Left renal pelvis (tissue), 4 donors: ENCODE data around the gene CLASP1. TPM values are rescaled to one million over a fixed set of nuclear protein-coding genes. Genes with fewer than 3 reads are reported as not detected.
A peak's percentile ranks its signal among the peaks of the same experiment; 100 is the strongest.
"Not testable (repeated sequence)": the region's sequence is repeated elsewhere in the genome, so short reads cannot be mapped to it uniquely, and the experiment has no call there.

Source experiments
- DNase-seq, 4 donors: peaks; one replicate each; pipeline ENCODE4 v3.0.0-alpha.2; 2013; ENCODE audit warnings: low read depth in 4 of 4, low spot score in 3 of 4
- polyA plus RNA-seq, 4 donors: library from polyadenylated mRNA; unstranded; fragments of 120-200 nt; gene quantifications; one replicate each; pipeline ENCODE4 v1.2.1, GENCODE V29; 2013; ENCODE audit not compliant: insufficient read length in 4 of 4

CLASP1 gene
- polyA plus RNA-seq, 4 donors = 40.4 to 45.9 (median 44.9) TPM

DNA sequence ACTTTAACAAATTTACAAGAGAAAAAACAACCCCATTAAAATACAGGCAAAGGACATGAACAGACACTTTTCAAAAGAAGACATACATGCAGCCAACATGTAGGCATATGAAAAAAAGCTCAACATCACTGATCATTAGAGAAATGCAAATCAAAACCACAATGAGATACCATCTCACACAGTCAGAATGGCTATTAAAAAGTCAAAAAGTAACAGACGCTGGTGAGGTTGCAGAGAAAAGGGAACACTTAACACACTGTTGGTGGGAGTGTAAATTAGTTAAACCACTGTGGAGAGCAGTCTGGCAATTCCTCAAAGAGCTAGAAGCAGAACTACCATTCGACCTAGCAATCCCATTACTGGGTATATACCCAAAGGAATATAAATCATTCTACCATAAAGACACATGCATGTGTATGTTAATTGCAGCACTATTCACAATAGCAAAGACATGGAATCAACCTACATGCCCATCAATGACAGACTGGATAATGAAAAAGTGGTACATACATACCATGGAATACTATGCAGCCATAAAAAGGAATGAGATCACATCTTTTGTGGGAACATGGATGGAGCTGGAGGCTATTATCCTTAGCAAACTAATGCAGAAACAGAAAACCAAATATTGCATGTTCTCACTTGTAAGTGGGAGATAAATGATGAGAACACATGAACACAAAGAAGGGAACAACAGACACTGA lies 96.6 kb downstream of the CLASP1 start:
- DNase-seq = not testable (repeated sequence)

DNA sequence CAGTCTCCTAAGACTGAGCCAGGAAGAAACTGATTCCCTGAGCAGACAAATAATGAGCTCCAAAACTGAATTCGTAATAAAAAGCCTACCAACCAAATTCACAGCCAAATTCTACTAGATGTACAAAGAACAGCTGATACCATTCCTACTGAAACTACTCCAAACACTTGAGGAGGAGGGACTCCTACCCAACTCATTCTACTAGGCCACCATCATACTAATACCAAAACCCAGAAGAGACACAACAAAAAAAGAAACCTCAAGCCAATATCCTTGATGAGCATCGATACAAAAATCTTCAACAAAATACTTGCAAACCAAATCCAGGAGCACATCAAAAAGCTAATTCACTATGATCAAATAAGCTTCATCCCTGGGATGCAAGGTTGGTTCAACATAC lies 98.6 kb downstream of the CLASP1 start:
- no peak for DNase-seq

DNA sequence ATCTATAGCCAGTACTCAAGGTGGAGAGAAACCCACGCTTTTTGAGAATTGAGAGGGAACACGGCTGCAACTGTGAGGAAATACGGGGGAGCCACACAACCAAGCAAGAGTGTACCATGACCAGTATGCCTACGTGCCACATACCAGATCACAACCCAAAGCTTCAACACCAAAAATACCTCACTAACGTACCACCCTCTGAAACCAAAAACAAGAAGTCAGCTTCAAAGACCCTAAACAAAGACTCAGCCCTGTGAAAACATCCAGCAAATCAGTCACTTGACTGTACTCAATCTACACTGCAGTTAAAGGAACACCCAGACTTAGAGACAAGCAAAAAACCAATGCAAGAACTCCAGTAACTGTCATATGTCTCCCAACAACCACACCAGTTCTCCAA lies 101.6 kb downstream of the CLASP1 start:
- no peak for DNase-seq

DNA sequence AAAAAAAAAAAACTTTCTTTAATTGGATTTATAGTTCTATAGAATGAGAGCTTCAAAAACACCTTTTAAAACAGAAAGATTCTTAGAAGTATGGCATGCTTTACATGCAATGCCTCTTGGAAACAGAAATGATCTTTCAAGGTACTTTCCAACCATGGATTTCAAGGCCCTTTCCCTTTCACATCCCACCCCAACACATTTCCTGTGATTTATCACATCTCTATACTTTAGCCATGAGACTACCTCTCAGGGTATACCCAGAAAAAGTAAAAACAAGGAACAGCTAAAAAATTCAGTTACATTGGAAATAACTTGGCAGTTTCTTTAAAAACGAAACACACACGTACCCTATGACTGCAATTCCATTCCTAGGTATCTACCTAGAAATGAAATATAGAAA lies 103.3 kb downstream of the CLASP1 start:
- no peak for DNase-seq

DNA sequence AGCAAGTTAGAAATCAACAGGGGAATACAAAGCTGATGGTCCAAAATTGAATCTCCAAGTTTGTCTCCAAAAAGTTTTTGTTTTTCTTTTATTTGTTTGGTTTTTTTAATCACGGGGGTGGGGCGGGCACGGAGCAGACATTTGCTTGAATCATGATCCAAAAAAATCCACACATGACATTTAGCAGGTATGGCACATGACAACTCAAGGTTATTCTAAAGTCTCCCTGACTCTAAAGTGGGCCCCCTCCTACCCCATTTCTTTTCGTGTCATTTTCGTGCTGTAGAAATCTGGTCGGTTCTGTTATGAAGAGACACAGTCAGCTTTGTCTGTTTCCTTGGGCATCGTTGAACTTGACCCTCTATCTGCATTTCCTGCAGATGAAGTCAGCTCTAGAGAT lies 104.0 kb downstream of the CLASP1 start:
- DNase-seq = no peak

DNA sequence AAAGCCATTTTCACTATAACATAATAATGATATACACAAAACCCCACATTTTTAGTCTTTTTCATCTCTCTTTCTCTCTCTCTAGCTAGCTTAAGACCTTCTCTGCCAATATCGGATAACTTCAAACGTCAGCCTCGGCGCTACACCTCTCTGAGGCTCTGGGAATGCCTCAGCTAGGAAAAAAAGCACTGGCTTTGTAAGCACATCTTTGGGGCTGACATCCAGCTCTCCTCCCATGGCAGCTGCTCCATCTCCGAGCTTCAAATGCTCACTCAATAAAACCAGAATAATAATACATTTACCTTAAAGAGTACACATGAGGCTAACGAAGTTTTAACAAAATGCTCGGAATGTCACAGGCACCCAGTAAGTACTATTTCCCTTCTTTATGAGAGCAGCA lies 107.8 kb downstream of the CLASP1 start:
- no peak for DNase-seq

DNA sequence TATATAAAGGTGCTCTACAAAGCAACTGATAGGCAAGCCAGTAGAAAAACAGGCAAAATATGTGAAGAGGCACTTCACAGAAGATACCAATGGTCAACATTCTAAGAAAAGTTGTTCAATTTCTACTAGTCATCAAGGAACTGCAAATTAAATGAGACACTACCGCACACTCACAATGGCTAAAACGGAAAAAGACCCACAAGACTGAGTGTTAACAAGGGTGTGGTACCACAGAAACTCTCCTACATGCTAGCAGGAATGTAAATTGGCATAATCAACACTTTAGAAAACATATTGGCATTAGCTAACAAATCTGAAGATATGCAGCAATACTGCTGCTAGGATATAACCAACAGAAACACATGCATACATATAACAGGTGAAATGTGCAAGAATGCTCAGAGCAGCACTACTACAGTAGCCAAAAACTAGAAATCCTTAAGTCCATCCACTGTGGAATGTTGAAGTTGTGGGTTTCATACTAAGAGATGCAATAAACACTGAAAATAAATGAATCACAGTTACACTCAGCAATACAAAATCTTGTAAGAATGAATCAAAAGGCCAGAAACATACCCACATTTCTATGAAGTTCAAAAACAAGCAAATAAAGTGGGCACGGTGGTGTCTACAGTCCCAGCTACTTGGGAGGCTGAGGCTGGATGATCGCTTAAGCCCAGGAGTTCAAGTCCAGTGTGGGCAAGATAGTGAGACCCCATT lies 109.4 kb downstream of the CLASP1 start:
- DNase-seq = no peak

DNA sequence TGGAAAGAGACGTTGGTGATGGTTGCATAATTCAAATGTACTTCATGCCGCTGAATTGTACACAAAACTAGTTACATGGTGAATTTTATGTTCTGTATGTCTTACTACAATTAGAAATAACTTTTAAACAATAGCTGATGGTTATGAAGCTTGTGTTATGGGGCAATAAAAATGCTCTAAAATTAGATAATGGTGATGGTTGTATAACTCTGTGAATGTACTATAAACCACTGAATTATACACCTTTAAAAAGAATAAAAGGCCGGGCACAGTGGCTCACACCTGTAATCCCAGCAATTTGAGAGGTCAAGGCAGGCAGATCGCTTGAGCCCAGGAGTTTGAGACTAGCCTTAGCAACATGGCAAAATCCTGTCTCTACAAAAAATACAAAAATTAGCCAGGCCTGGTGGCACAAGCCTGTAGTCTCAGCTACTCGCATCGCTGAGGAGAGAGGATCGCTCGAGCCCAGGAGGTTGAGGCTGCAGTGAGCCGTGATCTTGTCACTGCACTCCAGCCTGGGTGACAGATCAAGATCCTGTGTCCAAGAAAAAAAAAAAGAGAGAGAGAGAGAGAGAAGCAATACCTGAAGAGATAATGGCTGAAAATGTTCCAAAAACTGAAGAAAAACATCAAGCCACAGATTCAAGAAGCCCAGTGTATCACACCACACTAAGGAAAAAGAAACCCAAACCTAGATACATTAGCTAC lies 112.3 kb downstream of the CLASP1 start:
- no peak for DNase-seq

DNA sequence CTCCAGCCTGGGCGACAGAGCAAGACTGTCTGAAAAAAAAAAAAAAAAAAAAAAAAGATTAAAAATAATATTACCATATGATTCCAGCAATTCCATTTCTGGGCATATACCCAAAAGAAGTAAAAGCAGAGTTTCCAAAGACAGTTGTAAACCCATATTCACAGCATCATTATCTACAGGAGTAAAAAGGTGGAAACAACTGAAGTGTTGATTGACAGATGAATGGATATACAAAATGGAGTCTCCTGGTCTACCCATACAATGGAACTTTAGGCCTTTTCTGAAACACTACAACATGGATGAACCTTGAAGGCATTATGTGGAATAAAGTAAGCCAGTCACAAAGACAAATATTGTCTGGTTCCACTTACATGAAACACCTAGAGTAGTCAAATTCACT lies 112.9 kb downstream of the CLASP1 start:
- no peak for DNase-seq

DNA sequence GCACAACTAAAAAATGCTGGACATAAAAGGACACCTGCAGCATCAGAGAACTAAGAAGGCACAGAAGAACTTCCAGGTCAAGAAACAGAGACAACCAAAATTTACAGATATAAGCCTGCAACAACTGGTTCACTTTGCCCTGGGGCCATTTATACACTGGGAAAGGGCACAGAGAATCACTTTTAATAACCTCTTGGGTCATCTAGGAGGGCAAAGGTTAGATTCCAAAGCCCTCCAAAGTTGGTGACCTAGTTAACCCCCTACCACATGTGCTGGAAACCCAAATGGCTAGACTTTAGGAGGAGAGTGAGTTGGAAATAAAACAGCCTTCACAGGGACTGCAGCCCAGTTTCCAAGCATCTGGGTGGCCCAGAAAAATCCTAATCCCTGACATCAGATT lies 115.3 kb downstream of the CLASP1 start:
- DNase-seq = no peak

DNA sequence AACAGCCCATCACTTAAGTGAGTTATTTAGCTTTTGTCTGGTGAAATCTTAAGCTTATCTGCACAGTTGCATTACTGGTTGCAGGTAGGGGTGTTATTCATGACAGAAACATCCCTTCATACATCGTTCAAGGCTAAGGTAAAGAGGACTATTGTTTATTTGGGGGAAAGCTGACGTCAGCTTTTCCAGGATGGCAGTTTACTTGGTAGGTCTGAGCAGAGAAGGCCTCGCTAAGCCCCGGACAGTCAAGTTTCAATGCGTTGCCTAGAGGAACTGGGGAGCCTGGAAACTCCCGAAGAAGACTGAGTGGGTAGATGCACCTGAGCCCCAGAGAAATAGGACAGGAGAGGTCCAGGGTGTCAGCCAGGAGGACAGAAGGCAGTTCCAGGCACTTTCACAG lies 116.4 kb downstream of the CLASP1 start:
- no peak for DNase-seq

DNA sequence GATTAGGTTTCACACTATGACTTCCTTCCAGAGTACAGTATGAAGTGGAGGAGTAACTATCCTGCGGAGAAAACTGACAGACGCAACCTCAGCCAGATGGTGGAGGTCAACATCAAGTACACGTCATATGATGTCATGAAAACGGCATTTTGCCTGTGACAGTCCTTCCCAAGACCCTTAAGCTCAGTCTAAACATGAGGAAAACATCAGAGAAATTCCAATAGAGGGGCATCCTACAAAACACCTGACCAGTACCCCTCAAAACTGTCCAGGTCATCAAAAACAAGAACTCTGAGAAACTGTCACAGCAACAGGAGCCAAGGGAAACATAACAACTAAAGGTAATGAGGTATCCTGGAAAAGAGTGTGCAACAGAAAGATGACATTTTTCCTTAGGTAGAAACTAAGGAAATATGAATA lies 116.9 kb downstream of the CLASP1 start:
- peak in 1 of 4 donors; percentile 12 for DNase-seq

DNA sequence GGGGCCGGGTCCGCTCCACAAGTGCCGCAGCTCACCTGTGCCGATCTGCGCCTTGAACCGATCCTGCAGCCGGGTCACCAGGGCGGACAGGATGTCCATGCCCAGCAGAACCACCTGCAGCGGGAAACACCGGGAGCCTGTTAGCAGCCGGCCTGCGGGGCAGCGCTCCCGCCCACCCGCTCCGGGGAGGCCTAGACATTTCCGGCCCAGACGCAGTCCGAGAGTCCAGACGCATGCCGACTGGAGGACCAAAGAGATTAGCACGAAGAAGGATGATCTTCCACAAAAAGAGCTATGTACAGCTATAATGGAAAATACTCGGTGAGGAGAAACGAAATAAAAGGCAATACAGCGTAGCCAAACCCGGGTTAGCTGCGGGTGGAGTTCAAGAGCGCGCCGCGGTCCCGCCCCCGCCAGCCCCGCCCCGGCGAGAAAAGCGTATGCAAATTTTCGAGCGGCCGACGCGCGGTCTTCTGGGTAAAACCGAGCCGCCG lies 119.0 kb downstream of the CLASP1 start:
- DNase-seq = peak; percentile 66 to 82 (median 78)

DNA sequence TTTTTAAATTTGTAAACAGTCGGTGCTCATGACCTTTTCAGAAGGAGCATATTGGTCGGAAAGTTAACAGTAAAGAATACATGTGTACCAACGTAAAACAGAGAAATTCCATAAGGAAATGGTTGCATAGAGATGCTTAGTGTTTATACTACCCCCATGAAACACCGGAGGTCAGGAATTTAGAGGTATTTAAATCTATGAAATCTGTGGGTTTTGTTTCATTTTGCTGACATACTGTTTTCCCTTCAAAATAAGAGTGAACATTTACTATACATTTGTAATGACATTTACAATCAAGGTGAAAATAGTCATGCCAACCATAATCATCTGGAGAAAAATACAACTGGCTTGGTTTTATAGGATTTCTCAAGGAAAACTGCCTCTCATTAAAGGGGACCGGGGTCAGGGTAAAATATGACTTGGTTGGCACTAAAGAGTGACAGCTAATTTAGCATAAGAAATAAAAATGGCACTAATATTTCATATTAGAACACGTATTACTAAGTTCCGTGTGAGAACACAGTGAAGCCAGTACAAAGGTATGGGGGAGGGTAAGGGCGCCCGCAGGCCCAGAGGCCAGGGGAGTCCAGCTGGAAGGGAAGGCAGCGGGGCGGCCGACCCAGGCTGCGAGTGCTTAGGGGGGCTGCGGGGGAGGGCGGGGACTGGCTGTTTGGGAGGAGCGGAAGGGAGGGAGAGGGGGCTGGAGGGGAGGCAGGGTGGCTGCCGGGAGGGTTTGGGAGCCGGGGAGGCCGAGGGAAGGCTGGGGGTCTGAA lies 119.6 kb downstream of the CLASP1 start:
- peak; percentile 54 to 71 (median 62) for DNase-seq

DNA sequence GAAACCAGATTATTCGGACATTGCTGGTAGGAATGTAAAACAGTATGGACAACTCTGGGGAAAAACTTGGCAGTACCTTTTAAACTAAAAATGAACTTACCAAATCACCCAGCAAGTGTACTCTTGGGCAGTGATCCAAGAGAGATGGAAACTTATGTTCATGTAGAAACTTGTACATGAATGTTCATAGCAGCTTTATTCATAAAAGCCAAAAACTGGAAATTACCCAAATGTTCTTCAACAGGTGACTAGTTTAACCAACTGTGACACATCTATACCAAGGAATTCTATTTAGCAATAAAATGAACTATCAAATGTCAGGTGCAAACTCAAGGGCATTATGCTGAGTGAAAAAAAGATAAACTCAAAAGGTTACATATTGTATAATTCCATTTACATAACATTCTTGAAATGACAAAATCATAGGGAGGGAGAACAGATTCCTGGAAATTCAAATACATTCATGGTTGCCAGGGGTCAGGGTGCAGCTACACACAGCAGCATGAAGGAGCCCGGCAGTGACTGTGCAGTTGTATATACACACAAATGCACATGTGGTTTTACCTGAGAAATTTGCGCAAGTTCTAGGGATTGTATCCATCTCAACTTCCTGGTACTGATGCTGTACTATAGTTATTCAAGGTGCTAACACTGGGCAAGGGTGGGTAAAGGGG lies 122.1 kb downstream of the CLASP1 start:
- DNase-seq = no peak

DNA sequence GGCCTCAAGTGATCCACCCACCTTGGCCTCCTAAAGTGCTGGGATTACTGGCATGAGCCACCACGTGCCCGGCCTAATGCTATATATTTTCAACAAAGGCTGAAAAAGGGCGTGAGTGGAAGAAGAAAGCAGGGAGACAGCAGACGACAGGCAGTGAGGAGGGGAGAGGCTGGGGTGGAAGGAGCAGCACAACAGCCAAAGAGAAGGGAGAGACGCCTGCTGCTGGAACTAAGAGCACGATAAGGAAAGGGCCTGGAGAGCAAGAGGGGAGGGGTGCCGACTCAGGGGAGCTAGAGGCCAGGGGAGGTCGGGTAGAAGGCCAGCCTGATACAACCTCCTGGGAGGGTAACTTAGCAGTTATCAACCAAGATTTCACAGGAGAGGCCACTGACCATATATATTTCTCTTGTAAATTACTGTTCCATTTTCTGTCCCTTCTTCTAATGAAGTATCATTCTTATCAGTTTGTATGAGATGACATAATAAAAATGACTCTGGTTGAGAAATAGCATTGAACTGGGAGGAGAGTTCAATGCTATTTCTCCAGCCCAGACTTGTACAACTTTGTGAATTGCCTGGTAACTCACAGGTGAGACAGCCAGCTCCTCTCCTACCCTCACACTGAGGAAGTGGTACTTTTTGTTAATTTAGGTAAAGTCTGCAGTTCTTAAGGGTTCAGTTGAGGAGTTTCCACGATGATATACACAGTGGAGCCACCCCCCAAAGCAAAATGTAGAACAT lies 124.4 kb downstream of the CLASP1 start:
- no peak for DNase-seq

DNA sequence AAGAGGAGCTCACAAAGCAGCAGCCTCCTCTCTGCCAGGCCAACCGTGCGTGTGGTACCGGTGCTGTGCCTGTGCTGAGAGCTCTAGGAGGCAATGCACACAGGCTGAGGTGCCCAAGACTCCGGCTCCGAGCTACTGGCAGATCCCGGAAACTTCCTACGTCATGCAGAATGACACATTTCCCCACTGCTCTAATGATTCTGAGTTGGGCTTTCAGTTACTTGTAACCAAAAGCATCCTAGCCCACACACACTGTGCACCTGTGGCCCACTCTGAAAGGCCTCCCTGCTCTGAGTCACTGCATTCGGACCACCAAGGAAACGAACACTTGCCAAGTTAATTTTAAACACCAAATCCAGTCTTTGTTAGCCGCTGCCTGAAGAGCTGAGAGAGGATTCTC lies 127.9 kb downstream of the CLASP1 start:
- no peak for DNase-seq

DNA sequence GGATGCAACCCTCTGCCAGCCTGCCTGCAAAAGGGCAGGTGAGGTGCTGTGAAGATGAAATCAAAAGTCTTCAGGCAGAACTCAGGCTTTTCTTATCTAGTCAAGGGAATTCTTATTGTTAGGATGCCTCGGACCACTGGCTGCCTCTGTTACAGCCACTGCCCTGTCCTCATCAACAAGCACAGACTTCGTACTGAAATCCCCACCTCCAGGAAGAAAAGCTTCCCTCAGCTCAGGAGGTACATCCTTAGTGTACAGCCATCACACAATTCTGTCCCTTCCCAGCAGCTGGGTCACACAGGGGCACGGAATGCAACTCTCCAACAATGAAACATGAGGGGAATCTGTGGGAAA lies 128.6 kb downstream of the CLASP1 start:
- DNase-seq = no peak

DNA sequence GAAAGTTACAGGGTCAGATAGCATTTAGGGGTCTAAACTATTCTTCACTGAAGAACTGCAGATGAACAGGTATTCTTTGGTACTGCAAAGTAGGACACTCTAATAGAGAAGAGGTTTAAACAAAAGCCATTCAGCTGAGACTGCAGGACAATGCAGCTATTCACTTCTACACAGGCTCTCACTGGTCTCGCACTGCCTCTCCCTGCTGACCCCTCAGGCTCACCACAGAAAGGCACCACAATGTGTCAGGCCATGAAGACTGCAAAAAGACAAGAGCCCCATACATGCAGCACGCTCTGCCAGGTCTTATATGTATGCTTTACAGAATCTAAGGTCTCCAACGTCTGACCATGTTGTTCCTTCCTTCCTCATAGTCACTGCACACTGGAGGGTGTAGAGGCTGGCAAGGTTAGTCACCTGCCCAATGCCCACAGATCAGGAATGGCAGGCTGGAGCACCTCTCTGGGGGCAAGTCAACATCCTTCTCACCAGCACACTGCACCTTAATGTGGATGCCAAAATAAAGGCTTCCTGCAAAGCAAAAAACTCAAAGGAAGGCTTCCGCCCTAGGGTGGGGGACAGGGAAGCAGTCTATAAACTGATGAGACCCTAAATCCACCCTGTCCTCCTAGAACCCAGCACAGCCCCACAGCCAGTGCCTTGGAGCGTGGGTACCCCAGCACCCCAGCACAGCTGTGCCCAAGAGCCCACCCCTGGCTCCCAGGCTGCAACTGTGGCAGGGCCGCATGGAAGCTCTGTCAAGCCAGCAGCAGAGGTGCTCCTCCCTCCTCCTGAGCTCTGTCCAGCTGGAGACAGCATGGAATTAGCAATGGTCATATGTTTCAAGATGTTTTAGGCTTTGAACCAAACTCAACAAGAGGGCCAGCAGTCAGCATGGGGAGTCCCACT lies 129.3 kb downstream of the CLASP1 start:
- no peak for DNase-seq
